GM19467 (cell line): ENCODE data around the gene GRID1.

Source experiments
- ATAC-seq: cut with Tn5 transposase; IDR thresholded peaks from one replicate; pipeline ENCODE4 v1.9.1; 2021; ENCODE audit warnings: mild to moderate bottlenecking, moderate library complexity; ENCODE audit not compliant: unreplicated experiment

The GRID1 gene

DNA sequence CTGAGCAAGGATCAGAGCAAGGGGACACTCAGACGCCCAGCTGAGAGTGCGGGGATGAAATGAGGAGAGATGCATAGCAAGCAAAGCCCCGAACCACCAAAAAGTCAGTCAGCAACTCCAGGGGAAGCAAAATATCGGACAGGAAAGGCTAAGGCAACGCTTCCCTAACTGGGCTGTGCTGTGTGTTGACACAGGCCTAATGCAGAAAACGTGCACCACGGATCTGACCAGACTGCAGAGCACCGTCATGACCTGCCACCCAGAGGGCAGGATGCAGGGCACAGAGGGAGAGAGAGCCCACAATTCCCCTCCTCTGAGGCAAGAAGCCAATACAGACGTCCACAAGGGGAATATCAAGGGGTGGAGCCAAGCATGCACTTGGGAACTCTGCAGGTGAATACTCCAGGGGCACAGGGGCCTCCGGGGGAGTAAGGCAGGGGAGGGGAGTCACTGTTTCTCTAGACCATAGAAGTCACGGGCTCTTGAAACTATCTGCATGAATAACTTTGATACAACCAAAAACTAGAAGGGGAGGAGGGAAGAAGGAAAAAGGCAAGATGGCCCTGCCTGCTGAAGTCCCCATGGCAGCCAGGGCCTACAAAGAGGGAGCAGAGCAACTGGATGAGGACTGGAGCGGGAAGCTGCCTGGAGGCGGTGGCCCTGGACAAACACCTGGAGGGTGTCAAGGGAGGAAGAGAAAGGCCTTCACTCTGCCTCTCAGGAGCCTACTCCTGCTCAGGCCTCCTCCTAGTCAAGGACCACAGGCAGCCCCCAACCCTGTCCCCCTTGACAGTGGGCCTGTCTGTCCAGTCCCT lies 26.2 kb downstream of the GRID1 start:
- ATAC-seq: no peak

DNA sequence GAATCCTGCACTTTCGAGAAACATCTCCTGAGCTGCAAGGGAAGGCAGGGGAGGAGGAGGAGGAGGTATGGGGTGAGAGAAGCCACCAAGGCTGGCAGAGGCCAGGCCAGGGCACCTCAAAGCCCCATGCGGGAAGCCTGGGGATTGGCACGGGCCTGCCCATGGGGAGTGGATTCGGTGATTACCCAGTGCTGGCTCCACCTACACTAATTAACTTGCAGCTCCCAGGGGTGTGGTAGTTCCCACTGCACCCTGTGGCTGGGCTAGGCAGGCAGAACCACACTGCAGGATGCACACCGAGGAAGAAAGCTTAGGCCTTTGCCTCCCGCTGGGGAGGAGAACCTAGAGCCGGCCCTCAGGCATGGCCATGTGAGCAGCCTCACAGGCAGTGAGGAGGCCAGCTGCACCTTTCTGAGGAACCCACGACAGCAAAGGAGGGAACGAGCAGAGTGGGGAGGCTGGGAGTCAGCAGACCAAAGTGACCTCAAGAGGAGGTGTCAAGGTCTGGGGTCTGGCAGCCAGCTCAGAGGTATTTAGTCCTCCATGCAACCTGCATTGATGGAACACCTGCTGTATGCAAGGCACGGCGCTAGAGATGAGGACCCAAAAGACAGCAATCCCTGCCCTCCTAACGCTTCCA lies 27.2 kb downstream of the GRID1 start:
- ATAC-seq: no peak

DNA sequence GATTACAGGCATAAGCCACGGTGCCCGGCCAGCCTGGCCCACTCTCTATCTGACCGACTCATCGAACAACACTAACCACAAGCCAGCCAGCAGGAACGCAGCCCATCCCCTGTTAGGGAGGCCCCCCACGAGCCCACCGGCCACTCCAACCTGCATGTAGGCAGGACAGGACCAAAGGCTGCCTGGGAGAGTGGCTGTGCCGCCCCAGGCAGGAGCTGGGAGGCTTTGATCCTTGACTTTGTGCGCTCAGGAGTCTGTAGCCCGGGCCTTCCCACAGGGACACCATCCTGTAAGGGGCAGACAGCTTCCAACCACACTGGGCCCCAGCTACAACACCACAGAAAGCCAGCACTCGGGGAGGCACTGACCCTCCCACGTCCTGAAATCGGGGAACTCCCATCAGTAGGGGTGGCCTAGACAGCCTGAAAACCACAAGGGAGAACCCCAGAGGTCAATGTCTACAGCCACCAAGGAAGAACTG lies 29.4 kb downstream of the GRID1 start:
- no peak for ATAC-seq

DNA sequence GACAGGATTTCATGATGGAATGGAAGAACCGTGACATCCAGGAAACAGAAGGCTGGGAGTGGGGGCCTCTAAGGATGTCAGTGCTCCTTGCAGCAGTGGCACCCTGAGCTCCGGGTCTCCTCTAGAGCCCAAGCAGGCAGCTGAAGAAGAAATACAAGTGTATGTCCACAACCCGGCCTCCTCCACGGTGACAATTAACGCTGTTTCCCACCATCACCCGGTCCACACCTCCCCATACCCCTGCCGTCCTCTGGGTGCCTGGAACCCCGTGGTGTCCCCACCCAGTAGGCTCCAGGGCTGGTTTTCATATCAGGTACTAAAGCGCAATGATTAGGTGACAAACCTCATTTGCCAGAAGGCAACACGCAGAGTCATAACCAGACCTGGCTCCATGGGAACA lies 30.3 kb downstream of the GRID1 start:
- no peak for ATAC-seq

DNA sequence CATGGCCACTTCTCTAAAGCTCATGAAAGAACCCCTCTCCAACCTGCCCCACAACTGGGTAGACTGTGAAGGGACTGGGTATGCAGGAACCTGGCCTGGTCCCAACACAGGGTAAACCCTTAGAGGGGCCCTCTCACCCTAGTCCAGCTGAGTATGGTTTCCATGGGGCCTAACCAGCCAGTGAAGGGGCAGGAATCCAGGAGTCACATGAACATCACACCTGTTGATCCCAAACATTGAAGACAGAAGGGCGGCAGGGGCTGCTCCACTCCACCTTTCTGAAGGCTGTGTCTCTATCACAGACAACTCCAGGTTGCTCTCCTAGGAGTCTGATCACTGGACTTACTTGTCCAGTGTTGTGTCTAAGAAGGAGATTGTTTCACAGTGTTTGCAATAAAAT lies 30.8 kb downstream of the GRID1 start:
- no peak for ATAC-seq

DNA sequence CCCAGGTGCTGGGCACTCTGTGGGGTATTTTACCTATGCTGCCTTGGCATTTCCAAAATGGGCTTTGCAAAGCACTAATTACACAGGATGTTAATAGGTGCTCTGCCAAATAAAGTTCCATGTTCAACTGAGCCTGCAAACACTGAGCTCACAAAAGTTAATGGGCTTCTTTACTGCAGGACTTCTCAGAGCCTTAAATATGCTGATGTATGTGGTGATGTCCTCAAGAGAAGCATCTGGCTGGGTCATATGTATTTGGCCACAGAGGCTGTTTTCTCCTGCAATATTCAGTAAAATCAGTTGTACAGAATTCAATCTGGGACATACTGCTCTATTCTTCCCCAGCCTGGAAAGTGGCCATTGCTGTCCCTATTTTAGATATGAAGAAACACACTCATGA lies 31.3 kb downstream of the GRID1 start:
- no peak for ATAC-seq

DNA sequence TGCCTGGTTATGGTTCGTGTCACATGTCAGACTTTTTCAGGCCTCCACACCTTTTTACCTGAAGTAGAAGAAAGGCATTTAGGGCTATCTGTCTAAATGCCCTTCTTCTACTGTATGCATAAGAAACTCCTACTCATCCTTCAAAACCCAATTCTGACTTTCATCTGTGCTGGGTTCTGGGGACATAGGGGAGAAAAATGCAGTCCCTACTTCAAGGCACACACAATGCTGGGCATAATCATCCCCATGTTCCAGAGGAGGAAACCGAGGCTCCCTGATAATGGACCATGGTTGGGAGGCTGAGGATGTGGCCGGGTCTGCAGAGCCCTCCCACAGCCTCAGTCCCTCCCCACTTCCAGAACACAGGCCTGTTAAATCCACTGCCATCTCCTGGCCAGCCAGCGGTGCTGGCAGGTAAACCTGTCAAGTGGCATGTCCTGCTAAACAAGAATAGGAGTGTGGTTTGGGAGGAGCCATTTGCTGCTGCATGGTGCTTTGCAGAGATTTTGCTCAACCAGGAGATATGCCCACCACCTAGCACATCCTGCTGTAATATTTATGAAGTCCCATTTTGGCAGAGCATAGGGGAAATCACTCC lies 32.0 kb downstream of the GRID1 start:
- ATAC-seq: no peak

DNA sequence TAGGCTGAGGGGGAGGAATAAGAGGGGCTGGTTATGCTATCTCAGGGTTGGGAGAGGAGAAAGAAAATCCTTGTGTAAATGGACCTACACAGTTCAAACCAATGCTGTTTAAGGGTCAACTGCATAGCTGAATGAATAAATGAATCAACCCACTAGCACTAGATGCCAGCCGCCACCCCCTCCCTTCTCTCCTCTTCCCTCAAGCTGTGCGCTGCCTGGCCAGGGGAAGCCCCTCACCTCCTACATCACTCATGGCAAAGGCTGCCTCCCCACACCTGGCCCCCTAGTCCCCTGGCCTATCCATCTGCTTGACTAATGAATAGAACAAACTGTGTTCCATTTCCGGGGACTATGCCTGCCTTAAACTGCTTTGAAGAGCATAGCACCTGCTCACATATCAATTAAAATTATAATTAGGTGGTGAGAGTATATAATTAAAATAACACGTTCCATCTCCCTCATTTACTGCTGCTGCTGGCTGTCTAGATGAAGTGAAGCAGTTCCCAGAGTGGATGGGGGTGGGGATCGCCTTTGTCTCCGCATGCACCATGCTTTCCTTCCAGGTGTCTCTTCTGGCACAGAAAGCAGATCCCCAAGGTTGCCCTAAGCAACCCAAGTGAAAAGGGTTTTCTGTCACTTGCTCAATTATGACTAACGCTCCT lies 32.6 kb downstream of the GRID1 start:
- no peak for ATAC-seq

DNA sequence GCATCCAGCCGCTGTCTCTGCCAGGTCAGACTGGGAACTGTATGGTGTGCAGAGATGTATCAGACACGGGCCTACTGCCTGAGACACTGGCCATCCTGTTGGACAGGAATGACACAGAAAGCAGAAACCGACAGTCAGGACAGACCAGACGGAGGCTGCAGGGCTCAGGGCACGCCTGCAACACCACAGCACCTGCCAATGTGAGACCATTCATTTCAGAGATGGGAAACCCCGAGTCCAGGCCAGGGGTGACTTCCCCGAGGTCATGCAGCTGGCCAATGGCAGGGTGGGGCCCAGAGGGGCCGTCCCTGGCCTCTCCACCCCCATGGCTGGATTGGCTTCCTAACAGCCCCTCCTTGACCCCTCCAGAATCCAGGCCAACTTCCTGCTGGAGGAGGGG lies 34.7 kb downstream of the GRID1 start:
- no peak for ATAC-seq

DNA sequence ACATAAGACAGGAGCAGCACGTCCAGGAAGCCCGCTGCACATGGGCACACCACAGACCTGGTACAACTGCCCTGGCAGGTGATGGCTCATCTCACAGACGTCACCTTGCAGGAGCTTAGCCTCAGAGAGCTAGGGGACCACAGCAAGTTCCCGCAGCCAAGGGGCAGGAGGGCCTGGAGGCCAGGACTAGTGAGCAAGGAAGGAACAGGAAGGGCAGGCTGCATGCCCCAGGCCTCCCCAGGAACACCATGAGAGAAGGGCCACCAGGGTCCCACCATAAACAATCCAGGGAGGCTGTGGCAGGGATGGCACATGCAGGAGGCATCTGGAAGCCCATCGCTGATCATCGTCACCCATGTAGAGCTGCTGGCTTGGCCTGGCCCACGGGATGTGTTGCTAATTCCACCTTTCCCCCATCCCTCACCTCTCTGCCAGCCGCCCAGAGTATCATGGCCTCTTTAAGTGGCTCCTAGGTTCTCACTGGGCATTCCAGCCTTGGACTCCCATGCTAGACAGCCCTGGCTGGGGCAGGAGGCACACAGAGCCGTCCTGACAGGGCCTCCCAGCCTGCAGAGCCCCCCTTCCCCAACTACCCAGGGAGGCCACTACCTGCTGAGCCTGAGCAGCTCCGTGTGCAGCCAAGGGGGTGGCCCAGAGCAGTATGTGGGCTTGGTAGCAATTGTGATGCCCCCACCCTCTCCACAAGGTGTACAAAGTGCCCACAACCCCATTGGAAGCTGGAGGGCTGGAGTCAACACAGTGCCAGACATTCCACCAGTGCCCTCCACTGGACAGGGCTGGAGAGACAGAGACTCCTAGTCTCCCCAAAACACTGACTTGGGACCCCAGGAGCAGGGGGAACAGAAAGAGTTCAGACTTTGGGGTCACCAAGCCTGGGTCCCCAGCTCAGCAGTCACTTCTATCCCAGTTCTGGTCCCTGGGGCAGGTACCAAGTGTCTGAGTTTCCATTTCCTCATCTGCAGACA lies 35.5 kb downstream of the GRID1 start:
- ATAC-seq: no peak

DNA sequence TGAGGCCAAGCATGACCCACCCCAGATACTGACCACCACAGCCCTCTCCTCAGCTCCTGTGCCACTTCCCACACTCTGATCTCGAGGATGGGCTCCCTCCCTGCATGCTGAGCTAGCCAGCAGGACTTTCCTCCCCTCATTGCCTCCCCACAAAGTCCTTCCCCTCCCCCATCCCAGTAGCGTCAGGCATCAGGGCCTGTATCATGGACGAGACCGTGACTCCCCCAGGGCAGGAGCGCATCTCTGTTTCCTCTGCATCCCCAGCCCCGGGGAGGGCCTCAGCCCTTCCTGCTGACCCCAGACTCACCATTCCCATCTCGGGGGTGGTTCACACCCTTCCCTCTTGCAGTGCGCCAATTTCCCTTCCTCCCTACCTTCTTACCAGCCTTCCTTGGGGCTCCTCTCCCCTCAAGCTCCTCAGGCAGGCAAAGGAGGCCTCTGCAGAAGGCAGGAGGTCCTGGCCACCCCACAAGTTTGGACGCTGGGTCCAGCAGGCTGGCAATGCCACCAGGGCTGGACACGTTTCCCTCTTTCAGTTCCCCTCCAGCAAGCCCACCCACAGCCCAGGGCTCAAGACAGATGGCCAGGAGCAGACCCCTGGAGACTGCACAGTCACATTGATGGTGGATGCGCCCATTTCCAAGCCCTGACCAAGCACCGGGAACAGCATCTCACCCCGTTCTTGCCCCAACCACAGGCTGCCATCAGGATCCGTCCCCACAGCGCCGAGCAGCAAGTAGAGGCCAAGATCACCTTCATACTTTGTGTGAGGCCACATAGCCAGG lies 36.5 kb downstream of the GRID1 start:
- ATAC-seq: no peak

DNA sequence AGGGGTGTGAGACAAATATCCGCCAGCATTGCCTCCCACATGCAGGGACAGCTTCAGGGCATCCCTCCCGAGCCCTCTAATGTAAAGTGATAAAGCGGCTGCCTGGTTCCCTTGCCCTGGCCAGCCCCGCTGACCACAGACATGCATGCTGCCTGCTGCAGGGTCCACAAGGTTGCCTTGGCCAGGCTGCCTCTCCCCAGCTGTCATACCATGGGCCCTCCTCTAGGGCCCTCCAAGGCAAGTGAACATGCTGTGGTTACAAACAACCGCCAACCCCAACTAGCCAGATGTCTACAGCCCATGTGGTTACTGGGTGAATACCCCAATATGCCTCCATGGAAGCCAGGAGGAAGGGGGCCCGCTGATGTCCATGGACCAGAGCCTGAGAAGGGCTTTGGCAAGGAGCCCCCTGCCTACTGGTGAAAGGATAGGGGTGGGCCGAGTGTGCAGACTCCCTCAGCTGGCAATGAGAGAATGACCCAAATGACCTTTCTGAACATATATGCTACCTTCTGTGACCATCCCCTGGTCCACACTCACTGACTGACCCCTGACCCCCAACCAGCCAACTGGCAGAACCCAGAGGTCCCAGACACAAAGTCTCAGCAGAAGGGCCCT lies 37.4 kb downstream of the GRID1 start:
- no peak for ATAC-seq

DNA sequence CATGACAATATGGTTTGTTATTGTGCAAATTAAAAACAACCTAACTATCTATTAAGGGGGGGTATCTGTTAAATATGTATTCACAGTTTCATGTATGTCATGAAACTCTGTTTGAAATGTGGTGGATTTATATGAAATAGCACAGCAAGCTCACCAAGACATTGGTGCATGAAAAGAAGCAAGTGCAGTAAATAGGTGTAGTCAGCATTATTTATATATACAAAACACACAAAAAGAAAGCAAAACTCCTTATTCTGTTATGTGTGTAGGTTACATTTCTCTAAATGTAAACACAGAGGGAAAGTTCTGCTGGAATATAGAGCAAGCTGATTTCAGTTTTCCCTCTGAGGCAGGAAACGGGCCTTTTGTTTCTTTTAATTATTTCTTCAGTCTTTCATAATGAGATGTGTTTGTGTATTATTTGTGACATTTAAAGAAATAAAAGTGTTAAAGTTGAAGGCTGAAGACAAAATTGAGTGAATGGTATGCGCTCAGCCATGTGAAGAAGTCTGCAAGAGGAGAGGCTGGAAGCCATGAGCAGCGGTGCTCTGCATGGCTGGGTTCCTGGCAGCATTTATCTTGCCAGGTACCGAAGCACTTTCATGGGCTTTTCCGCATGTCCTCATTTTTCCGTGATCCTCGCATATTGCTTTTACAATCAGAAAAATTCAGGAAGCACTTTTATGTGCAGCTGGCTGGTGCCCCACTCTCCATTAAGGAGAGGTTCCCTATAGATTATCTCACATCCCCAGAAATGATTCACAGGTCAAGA lies 38.5 kb downstream of the GRID1 start:
- no peak for ATAC-seq

DNA sequence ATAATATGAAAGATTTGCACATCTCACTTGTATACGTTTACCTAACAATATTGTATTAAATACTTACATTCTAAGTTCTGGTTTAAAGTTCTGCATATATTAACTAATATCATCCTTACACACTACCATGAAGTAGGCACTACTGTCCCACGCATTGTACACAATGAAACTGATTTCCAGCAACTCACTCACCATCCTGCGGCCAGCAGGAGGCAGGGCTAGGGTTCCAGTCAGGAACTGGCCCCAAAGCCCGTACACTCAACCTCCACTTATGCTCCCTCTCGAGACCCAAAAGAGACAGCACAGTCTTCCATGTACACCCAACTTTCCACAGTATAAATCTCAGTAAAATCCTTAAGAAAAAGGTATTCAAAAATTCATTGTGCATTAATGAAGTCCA lies 41.4 kb downstream of the GRID1 start:
- ATAC-seq: no peak

DNA sequence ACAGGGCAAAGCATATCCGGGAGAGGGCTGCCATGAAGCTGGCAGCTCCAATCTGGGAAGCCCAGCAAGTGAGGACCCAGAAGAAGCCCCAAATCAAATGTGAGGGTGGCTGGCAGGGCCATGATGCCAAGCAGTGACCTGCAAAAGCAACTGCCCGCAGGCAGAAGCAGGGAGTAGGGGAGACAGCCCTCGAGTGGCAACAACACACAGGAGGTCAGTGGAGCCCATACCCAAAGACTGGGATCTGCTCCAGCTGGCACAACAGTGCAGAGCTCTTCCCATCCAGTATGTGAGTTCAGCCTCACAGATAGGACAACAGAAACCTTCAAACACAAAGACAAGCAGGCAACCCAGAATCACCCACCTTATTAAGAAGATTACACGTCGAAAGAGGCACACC lies 45.0 kb downstream of the GRID1 start:
- ATAC-seq: no peak

DNA sequence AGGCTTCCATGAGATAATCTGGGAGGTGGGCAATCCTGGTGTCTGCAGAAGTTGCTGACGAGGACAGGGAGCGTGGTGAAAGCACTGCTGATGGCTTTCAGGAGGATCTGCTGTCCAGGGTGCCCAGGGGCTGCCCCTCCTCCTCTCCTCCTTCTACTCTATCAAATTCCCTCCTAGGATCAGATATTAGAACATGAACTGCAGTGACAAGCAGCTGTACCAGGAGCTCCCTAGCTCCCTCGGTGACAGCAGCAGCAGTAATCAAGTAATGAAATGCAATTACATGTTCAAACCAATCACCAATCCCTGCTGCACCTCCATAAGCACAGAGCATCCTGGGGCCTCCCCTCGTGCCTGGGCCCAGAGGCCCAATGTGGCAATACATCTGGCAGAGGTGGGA lies 46.9 kb downstream of the GRID1 start:
- ATAC-seq: no peak

DNA sequence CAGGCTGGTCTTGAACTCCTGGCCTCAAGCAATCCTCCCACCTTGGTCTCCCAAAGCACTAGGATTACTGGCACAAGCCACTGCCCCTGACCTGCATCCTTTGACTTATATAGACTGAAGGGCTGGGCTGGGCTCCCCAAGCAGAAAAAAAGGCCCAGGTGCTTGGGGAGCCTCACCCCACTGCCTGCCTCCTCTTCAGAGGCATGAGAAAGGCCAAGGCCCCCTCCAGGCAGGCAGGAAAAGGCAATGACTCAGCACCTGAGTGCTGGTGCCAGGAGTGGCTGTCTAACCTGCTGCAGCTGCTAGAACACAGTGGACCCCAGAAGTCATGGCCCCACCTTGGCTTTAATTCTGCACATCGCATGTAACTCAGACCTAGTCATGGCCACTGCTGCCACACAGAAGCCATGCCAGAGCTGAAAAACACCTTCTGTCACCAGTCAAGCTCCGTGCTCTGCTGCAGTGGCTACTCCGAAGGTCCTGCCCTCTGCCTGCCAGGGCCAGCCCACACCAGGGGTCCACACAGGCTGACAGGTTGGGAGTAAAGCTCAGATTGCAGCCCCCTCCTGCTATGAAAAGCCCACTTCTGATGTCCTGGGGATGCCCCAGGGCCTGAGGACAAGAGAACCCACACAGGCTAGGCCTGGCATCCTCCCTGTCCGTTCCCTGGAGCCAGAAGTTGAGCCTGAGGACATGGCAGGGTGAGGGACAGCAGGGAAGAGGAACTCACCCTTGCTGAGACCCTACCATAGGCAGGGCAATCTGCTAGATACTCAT lies 48.5 kb downstream of the GRID1 start:
- no peak for ATAC-seq

DNA sequence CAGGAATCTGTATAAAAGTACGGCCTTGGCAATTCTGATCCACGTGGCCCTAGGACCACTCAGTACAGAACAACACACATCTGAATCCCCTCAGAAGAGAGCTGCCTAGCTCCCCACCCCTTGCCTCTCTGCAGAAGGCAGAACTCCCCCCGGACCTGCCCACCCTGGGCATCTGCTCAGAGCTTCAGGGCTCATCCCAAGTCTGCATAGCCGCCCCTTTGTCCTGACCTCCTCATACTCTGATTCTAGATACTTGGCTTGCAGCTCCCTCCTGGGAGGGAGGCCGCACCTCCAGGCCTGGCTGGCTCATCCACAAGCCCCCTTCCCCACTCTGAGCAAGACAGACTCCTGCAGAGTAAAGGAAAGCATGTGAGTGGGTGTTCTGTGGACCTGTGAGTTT lies 49.6 kb downstream of the GRID1 start:
- ATAC-seq: no peak
